H9 (cell line): ENCODE data around the gene SEMA6C. TPM values are rescaled to one million over a fixed set of nuclear protein-coding genes. Genes with fewer than 3 reads are reported as not detected.

Source experiments
- DNase-seq: peaks from one replicate; pipeline ENCODE4 v3.0.0-alpha.2; 2017
- H2AFZ ChIP-seq: one replicate; pipeline ENCODE4 v1.6.1; 2013; ENCODE audit warnings: mild to moderate bottlenecking, low read length, control low read depth, moderate library complexity
- H2AK5ac ChIP-seq: 2 replicates; pipeline ENCODE4 v1.6.1; 2013; ENCODE audit warnings: low read length, control low read depth, mixed read lengths; ENCODE audit not compliant: insufficient read length
- H2BK120ac ChIP-seq: one replicate; pipeline ENCODE4 v1.6.1; 2013; ENCODE audit warnings: low read depth, mild to moderate bottlenecking, low read length, control low read depth, inconsistent platforms; ENCODE audit not compliant: poor library complexity, severe bottlenecking
- H2BK12ac ChIP-seq: 2 replicates; pipeline ENCODE4 v1.6.1; 2013; ENCODE audit warnings: low read length, control low read depth, mixed read lengths, low read depth; ENCODE audit not compliant: insufficient read length
- H2BK15ac ChIP-seq: 2 replicates; pipeline ENCODE4 v1.6.1; 2013; ENCODE audit warnings: low read depth, low read length, control low read depth
- H2BK20ac ChIP-seq: one replicate; pipeline ENCODE4 v1.6.1; 2013; ENCODE audit warnings: low read depth, mild to moderate bottlenecking, low read length, control low read depth, inconsistent platforms; ENCODE audit not compliant: poor library complexity, severe bottlenecking
- H2BK5ac ChIP-seq: 2 replicates; pipeline ENCODE4 v1.6.1; 2013; ENCODE audit warnings: low read length, control low read depth, mixed read lengths; ENCODE audit not compliant: insufficient read length
- H3K14ac ChIP-seq: 2 replicates; pipeline ENCODE4 v1.6.1; 2013; ENCODE audit warnings: low read length, control low read depth; ENCODE audit not compliant: insufficient read depth
- H3K18ac ChIP-seq: 2 replicates; pipeline ENCODE4 v1.6.1; 2013; ENCODE audit warnings: low read depth, mild to moderate bottlenecking, mixed read lengths, low read length, control low read depth; ENCODE audit not compliant: insufficient read length
- H3K23ac ChIP-seq: 2 replicates; pipeline ENCODE4 v1.6.1; 2013; ENCODE audit warnings: low read length, control low read depth, mixed read lengths, low read depth; ENCODE audit not compliant: insufficient read length
- H3K23me2 ChIP-seq: 2 replicates; pipeline ENCODE4 v1.6.1; 2013; ENCODE audit warnings: low read depth, mild to moderate bottlenecking, mixed read lengths, low read length, control low read depth; ENCODE audit not compliant: insufficient read length, poor library complexity, severe bottlenecking
- H3K27ac ChIP-seq: 2 replicates; pipeline ENCODE4 v1.5.1; 2013; ENCODE audit warnings: low read length, control low read depth, mixed read lengths, low read depth; ENCODE audit not compliant: insufficient read length
- H3K27me3 ChIP-seq: 2 replicates; pipeline ENCODE4 v1.6.1; 2013; ENCODE audit warnings: low read length, control low read depth, inconsistent platforms; ENCODE audit not compliant: insufficient read depth
- H3K4ac ChIP-seq: 2 replicates; pipeline ENCODE4 v1.6.1; 2013; ENCODE audit warnings: low read depth, mild to moderate bottlenecking, control low read depth, inconsistent platforms, low read length, moderate library complexity
- H3K4me1 ChIP-seq: 2 replicates; pipeline ENCODE4 v1.6.1; 2013; ENCODE audit warnings: low read length, control low read depth, inconsistent platforms; ENCODE audit not compliant: insufficient read depth
- H3K4me2 ChIP-seq: 2 replicates; pipeline ENCODE4 v1.6.1; 2013; ENCODE audit warnings: low read length, control low read depth, mixed read lengths; ENCODE audit not compliant: insufficient read length, insufficient read depth
- H3K56ac ChIP-seq: 2 replicates; pipeline ENCODE4 v1.6.1; 2013; ENCODE audit warnings: low read depth, mild to moderate bottlenecking, mixed read lengths, low read length, control low read depth; ENCODE audit not compliant: insufficient read length
- H3K79me1 ChIP-seq: 2 replicates; pipeline ENCODE4 v1.6.1; 2013; ENCODE audit warnings: low read depth, mild to moderate bottlenecking, moderate library complexity, low read length, control low read depth, inconsistent platforms; ENCODE audit not compliant: insufficient read depth, poor library complexity, severe bottlenecking
- H3K79me2 ChIP-seq: 2 replicates; pipeline ENCODE4 v1.6.1; 2013; ENCODE audit warnings: low read length, control low read depth, inconsistent platforms; ENCODE audit not compliant: insufficient read depth
- H3K9ac ChIP-seq: 2 replicates; pipeline ENCODE4 v1.6.1; 2013; ENCODE audit warnings: low read length, control low read depth, mixed read lengths; ENCODE audit not compliant: insufficient read length; ENCODE audit errors: extremely low read depth
- H3K9me3 ChIP-seq: one replicate; pipeline ENCODE4 v1.6.1; 2013; ENCODE audit warnings: low read depth, low read length, inconsistent platforms; ENCODE audit not compliant: control insufficient read depth
- H3T11ph ChIP-seq: one replicate; pipeline ENCODE4 v1.6.1; 2013; ENCODE audit warnings: mild to moderate bottlenecking, low read length, control low read depth, inconsistent platforms
- H4K20me1 ChIP-seq: one replicate; pipeline ENCODE4 v1.6.1; 2013; ENCODE audit not compliant: control insufficient read depth, insufficient read length, insufficient read depth
- H4K5ac ChIP-seq: 2 replicates; pipeline ENCODE4 v1.6.1; 2013; ENCODE audit warnings: low read depth, mild to moderate bottlenecking, mixed read lengths, low read length, control low read depth; ENCODE audit not compliant: insufficient read length
- H4K8ac ChIP-seq: replicated peaks from 2 replicates; pipeline ENCODE4 v1.6.1; 2013; ENCODE audit warnings: low read length, control low read depth, mixed read lengths, low read depth; ENCODE audit not compliant: insufficient read length
- H4K91ac ChIP-seq: 2 replicates; pipeline ENCODE4 v1.6.1; 2013; ENCODE audit warnings: low read depth, mild to moderate bottlenecking, moderate library complexity, mixed read lengths, low read length, control low read depth; ENCODE audit not compliant: insufficient read length
- H3K27ac Mint-ChIP-seq, 3 experiments: 2 replicates in 2 of 3; 3 replicates in 1 of 3; pipeline ENCODE4 v1.8.0; 2020 to 2021; ENCODE audit warnings: mixed read lengths in 3 of 3, mild to moderate bottlenecking in 1 of 3, moderate library complexity in 1 of 3
- H3K27me3 Mint-ChIP-seq: 2 replicates; pipeline ENCODE4 v1.8.0; 2021; ENCODE audit warnings: low read depth, mild to moderate bottlenecking, moderate library complexity, mixed read lengths
- H3K36me3 Mint-ChIP-seq, 3 experiments: 2 replicates in 2 of 3; 3 replicates in 1 of 3; pipeline ENCODE4 v1.8.0; 2020 to 2021; ENCODE audit warnings: low read depth in 3 of 3, mixed read lengths in 3 of 3; ENCODE audit not compliant: insufficient read depth in 1 of 3
- H3K4me1 Mint-ChIP-seq, 2 experiments: 2 replicates each; pipeline ENCODE4 v1.8.0; 2020; ENCODE audit warnings: mixed read lengths in 2 of 2
- H3K4me3 Mint-ChIP-seq, 2 experiments: 2 replicates in 1 of 2; 3 replicates in 1 of 2; pipeline ENCODE4 v1.8.0; 2020 to 2021; ENCODE audit warnings: mild to moderate bottlenecking in 2 of 2, mixed read lengths in 2 of 2, moderate library complexity in 1 of 2
- H3K9me3 Mint-ChIP-seq, 2 experiments: 2 replicates in 1 of 2; 3 replicates in 1 of 2; pipeline ENCODE4 v1.8.0; 2020; ENCODE audit warnings: mild to moderate bottlenecking in 2 of 2, mixed read lengths in 2 of 2, moderate library complexity in 1 of 2
- WGBS: extraction: QIAGEN DNeasy Blood & Tissue Kit; methylation state at CpG from one replicate; pipeline ENCODE4 v1.1.7; 2013; ENCODE audit warnings: missing lambda C conversion rate, low lambda C conversion rate, mixed read lengths; ENCODE audit not compliant: insufficient read length; ENCODE audit errors: extremely low coverage; 5-methylcytosine and 5-hydroxymethylcytosine counted together
- total RNA-seq: library from RNA; stranded (reverse); gene quantifications from 2 replicates; pipeline ENCODE4 v1.2.1, GENCODE V29; 2021
- TF ChIP-seq, protein P1 (sequence below): fragments of 200-600 bp; sonication (generic); conservative IDR thresholded peaks from 3 replicates; pipeline ENCODE4 v1.8.0; 2021; ENCODE audit warnings: antibody characterized with exemption, mild to moderate bottlenecking

Gene SEMA6C
- total RNA-seq, 1 experiment from 2014 or later, result 12.3 TPM

- Histone ChIP-seq H3K27ac (no peak overlapping the region), H2BK15ac (no peak overlapping the region), H3K27me3 (no peaks in the 10 kb centered on the region), H3K4me1 (no peaks in the 10 kb centered on the region), H4K91ac (no peak overlapping the region), H4K8ac (no peak overlapping the region), H3K23me2 (peaks cover 4% of the 10 kb centered on the region), H3K79me1 (no peaks in the 10 kb centered on the region), H2BK12ac (no peak overlapping the region), H2BK5ac (no peak overlapping the region), H4K5ac (no peak overlapping the region), H3K9ac (no peak overlapping the region), H2BK20ac (no peak overlapping the region), H2AFZ (no peak overlapping the region), H2BK120ac (no peak overlapping the region), H3K4ac (no peak overlapping the region), H3K14ac (no peak overlapping the region), H3K56ac (no peak overlapping the region), H3K9me3 (no peaks in the 10 kb centered on the region), H3K4me2 (no peak overlapping the region), H3K23ac (no peak overlapping the region), H4K20me1 (no peaks in the 10 kb centered on the region), H3K18ac (no peak overlapping the region), H3T11ph (no peak overlapping the region), H3K79me2 (peaks cover 12% of the 10 kb centered on the region; the same call in 1 of the 2 replicates), H2AK5ac (no peak overlapping the region)
- Mint-ChIP-seq H3K4me3 (peak overlapping the region in 1 of 2 experiments; percentile 47; a peak in 1 of 5 replicates), H3K36me3 (peaks cover 0 to 4% (median 0%) of the 10 kb centered on the region in 3 experiments; a peak in 1 of 7 replicates), H3K27ac (no peak overlapping the region), H3K27me3 (peaks cover 4% of the 10 kb centered on the region; the same call in 1 of the 2 replicates), H3K9me3 (no peaks in the 10 kb centered on the region; a peak in 1 of 5 replicates), H3K4me1 (peaks cover 6 to 15% of the 10 kb centered on the region in 2 experiments)
- no peak for DNase-seq
- WGBS, result no CpG with 5 or more reads among the region's 7 CpGs
- TF ChIP-seq, protein P1, sequence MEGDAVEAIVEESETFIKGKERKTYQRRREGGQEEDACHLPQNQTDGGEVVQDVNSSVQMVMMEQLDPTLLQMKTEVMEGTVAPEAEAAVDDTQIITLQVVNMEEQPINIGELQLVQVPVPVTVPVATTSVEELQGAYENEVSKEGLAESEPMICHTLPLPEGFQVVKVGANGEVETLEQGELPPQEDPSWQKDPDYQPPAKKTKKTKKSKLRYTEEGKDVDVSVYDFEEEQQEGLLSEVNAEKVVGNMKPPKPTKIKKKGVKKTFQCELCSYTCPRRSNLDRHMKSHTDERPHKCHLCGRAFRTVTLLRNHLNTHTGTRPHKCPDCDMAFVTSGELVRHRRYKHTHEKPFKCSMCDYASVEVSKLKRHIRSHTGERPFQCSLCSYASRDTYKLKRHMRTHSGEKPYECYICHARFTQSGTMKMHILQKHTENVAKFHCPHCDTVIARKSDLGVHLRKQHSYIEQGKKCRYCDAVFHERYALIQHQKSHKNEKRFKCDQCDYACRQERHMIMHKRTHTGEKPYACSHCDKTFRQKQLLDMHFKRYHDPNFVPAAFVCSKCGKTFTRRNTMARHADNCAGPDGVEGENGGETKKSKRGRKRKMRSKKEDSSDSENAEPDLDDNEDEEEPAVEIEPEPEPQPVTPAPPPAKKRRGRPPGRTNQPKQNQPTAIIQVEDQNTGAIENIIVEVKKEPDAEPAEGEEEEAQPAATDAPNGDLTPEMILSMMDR, result no peak
These were observed 45.6 kb upstream of the SEMA6C start for GRCh38 chr1:151192047-151192446.
